LNCaP clone FGC (cell line): Measurements from ENCODE around the gene TRIP13.

ENCODE experiments used
- DNase-seq: peaks from one replicate; pipeline ENCODE4 v3.0.0-alpha.2; 2011; ENCODE audit warnings: low read depth
- H3K4me3 ChIP-seq: 2 replicates; pipeline ENCODE4 v1.5.1; 2011; ENCODE audit warnings: mild to moderate bottlenecking, low read depth, low read length, control low read depth
- TF ChIP-seq, protein P1 (sequence below): IDR thresholded peaks from 2 replicates; pipeline ENCODE4 v1.5.1; 2012; ENCODE audit warnings: mild to moderate bottlenecking; ENCODE audit not compliant: control insufficient read depth, insufficient read depth; ENCODE audit errors: extremely low read depth

The TRIP13 gene

DNA sequence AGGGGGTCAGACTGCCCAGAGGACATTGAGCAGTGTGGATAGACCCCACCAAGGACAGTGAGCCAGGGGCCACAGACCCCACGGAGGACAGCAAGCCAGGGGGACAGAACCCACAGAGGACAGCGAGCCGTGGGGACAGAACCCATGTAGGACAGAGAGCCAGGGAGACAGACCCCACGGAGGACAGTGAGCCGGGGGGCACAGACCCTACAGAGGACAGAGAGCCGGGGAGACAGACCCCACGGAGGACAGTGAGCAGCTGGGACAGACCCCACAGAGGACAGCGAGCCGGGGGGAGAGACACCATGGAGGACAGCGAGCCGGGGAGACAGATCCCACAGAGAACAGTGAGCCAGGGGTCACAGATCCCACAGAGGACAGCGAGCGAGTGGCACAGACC is 38.5 kb upstream of the TRIP13 start:
- DNase-seq = no peak
- TF ChIP-seq, protein P1, sequence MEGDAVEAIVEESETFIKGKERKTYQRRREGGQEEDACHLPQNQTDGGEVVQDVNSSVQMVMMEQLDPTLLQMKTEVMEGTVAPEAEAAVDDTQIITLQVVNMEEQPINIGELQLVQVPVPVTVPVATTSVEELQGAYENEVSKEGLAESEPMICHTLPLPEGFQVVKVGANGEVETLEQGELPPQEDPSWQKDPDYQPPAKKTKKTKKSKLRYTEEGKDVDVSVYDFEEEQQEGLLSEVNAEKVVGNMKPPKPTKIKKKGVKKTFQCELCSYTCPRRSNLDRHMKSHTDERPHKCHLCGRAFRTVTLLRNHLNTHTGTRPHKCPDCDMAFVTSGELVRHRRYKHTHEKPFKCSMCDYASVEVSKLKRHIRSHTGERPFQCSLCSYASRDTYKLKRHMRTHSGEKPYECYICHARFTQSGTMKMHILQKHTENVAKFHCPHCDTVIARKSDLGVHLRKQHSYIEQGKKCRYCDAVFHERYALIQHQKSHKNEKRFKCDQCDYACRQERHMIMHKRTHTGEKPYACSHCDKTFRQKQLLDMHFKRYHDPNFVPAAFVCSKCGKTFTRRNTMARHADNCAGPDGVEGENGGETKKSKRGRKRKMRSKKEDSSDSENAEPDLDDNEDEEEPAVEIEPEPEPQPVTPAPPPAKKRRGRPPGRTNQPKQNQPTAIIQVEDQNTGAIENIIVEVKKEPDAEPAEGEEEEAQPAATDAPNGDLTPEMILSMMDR = no peak
- no peak overlapping the region for H3K4me3 ChIP-seq

- H3K4me3 ChIP-seq = no peak overlapping the region
- no peak for DNase-seq
- TF ChIP-seq, protein P1 = no peak
Measured at GRCh38 chr5:854966-855743, 37.5 kb upstream of the TRIP13 start.

GRCh38 chr5:855771-856530 is 36.7 kb upstream of the TRIP13 start:
- DNase-seq = no peak
- TF ChIP-seq, protein P1 = no peak
- H3K4me3 ChIP-seq = no peak overlapping the region

- TF ChIP-seq, protein P1 = no peak
- no peak overlapping the region for H3K4me3 ChIP-seq
- no peak for DNase-seq
Measured at GRCh38 chr5:856531-857425, 35.9 kb upstream of the TRIP13 start.

GRCh38 chr5:858726-859125 is 34.0 kb upstream of the TRIP13 start:
- TF ChIP-seq, protein P1 = no peak
- H3K4me3 ChIP-seq = no peak overlapping the region
- no peak for DNase-seq

DNA sequence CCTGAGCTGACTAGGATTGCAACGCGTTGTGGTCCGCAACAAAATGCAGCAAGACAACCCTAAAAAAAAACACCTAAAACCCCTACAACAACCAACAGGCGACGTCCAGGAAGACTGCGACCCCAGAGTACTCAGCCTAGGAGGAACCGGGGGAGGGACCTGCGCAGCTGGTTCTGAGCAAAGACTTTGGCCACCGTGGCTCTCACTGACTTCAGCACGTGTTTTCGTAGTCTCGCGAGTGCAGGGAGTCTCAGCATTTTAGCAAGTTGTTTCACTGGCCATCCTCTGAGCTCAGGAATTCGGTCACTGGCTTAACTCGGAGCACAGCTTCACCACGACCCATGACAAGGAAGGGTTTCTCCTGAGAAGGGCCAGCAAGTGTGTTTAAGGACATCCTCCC is 33.3 kb upstream of the TRIP13 start:
- no peak for DNase-seq
- TF ChIP-seq, protein P1 = no peak
- H3K4me3 ChIP-seq = no peak overlapping the region
